H1 (cell line): Measurements from ENCODE around the gene CAMKMT. TPM values are rescaled to one million over a fixed set of nuclear protein-coding genes. Genes with fewer than 3 reads are reported as not detected.

ENCODE experiments used
- CHD2 ChIP-seq: IDR thresholded peaks from 2 replicates; pipeline ENCODE4 v1.6.1; 2012; ENCODE audit warnings: low read length, improper control_type of control experiment
- HDAC2 ChIP-seq, 2 experiments: fragments of 300-600 bp in 1 of 2; sonication (generic) in 1 of 2; IDR thresholded peaks; 2 replicates each; pipeline ENCODE4 v1.6.1; 2011 to 2012; ENCODE audit warnings: low read depth in 2 of 2, low read length in 2 of 2, mild to moderate bottlenecking in 2 of 2, moderate library complexity in 2 of 2, borderline replicate concordance in 1 of 2, inconsistent platforms in 1 of 2
- JUN ChIP-seq: IDR thresholded peaks from 2 replicates; pipeline ENCODE4 v1.6.1; 2011; ENCODE audit warnings: low read depth, mild to moderate bottlenecking, improper control_type of control experiment, low read length
- MAFK ChIP-seq: IDR thresholded peaks from 2 replicates; pipeline ENCODE4 v1.6.1; 2012; ENCODE audit warnings: low read depth, mild to moderate bottlenecking, improper control_type of control experiment, low read length
- RAD21 ChIP-seq, 2 experiments: IDR thresholded peaks in 1 of 2; conservative IDR thresholded peaks in 1 of 2; 2 replicates each; pipeline ENCODE4 v1.6.1; 2011; ENCODE audit warnings: low read depth in 2 of 2, low read length in 2 of 2, improper control_type of control experiment in 1 of 2, inconsistent platforms in 1 of 2, mild to moderate bottlenecking in 1 of 2, moderate library complexity in 1 of 2
- RXRA ChIP-seq: IDR thresholded peaks from 2 replicates; pipeline ENCODE4 v1.6.1; 2011; ENCODE audit warnings: low read depth, mild to moderate bottlenecking, low read length, moderate library complexity; ENCODE audit not compliant: insufficient read depth
- SIX5 ChIP-seq: IDR thresholded peaks from 2 replicates; pipeline ENCODE4 v1.6.1; 2011; ENCODE audit warnings: mild to moderate bottlenecking, low read depth, low read length
- TAF7 ChIP-seq: optimal IDR thresholded peaks from 2 replicates; pipeline ENCODE3; 2011; ENCODE audit warnings: low read depth, mild to moderate bottlenecking, inconsistent platforms, low read length, moderate library complexity, borderline replicate concordance
- YY1 ChIP-seq: IDR thresholded peaks from 2 replicates; pipeline ENCODE4 v1.6.1; 2011; ENCODE audit warnings: low read depth, mild to moderate bottlenecking, low read length
- polyA plus RNA-seq, 7 experiments: library from polyadenylated mRNA; depleted of rRNA in 3 of 7; stranded (reverse) in 5 of 7; unstranded in 2 of 7; fragments of >200 nt in 5 of 7; fragments of 200-250 nt in 2 of 7; gene quantifications; 1 replicate in 5 of 7; 2 replicates in 1 of 7; 4 replicates in 1 of 7; pipeline versions ENCODE4 v1.2.1 to v1.2.3, GENCODE V29; 2011 to 2013; ENCODE audit warnings: missing spikeins in 2 of 7, mixed read lengths in 2 of 7
- total RNA-seq: library from RNA; stranded (reverse); fragmentation: NEBNext Ultra II Directional; extraction: Animal tissue kit (Norgen Biotek cat#: 25700); gene quantifications from 2 replicates; pipeline ENCODE4 v1.2.1, GENCODE V29; 2021

The CAMKMT gene
- total and polyA plus RNA-seq, 2 of the 8 experiments (the other 6 are each of a cell fraction or from before 2014, with no cell fraction given), result 14.7 to 22.4 TPM

DNA sequence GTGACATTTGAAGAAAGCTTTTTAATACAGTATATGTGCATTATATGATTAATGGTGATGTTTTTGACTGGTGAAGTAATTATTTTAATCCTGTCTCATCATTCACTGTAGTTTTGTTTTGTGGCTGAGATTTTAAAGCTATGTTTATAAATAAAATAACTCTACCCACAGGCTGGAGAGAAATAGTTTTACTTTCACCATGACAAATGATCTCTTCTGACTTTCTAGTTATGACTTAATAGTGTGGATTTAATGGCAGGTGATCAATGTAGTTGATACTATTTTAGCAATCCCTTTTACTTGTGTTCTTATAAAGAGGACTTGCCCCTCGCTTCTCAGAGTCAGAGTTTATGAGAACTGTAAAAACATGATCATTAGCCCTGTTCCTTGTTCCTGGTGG, 290.2 kb downstream of the CAMKMT start (continued):
- TF ChIP-seq RXRA (no peak), YY1 (no peak), SIX5 (no peak), CHD2 (no peak), TAF7 (no peak), HDAC2 (IDR thresholded peaks at IDR 0.05; ENCODE audit: borderline replicate concordance in 1 of 2, low read depth in 2 of 2, low read length in 2 of 2) (no peak), RAD21 (IDR thresholded peaks at IDR 0.05 in 1 of 2, conservative IDR thresholded peaks at IDR 0.05 in 1 of 2; ENCODE audit: low read depth in 2 of 2, low read length in 2 of 2) (no peak), MAFK (no peak), JUN (no peak)
